ENCODE results near the gene MRPS18A.

Gene MRPS18A

GRCh38 chr6:43630980-43631619, 56.5 kb downstream of the MRPS18A start:
- no peak for DNase-seq

GRCh38 chr6:43629505-43630300, 57.9 kb downstream of the MRPS18A start:
- peak; percentile 93 for DNase-seq

- DNase-seq, result peak; percentile 96
These were observed 58.5 kb downstream of the MRPS18A start, which contains the start of gene GTPBP2 for GRCh38 chr6:43629104-43629504. TSS of gene GTPBP2 (minus strand) at chr6:43629264. CDS start at chr6:43629162, 102 bp downstream.

- peak; percentile 53 for DNase-seq
These were observed 59.0 kb downstream of the MRPS18A start for GRCh38 chr6:43628393-43629103.

- peak; percentile 59 for DNase-seq
These were observed 60.4 kb downstream of the MRPS18A start for GRCh38 chr6:43627008-43627825.

GRCh38 chr6:43625393-43625992, 62.1 kb downstream of the MRPS18A start:
- DNase-seq, result no peak

- no peak for DNase-seq
These were observed 62.8 kb downstream of the MRPS18A start for GRCh38 chr6:43624786-43625288.

GRCh38 chr6:43623880-43624785, 63.5 kb downstream of the MRPS18A start:
- no peak for DNase-seq

- DNase-seq, result no peak
These were observed 65.0 kb downstream of the MRPS18A start for GRCh38 chr6:43622541-43622940.

GRCh38 chr6:43621836-43622180, 65.8 kb downstream of the MRPS18A start:
- no peak for DNase-seq
